ENCODE results near the gene SERPINA7. TPM values are rescaled to one million over a fixed set of nuclear protein-coding genes. Genes with fewer than 3 reads are reported as not detected.
"Not testable (repeated sequence)": the region's sequence is repeated elsewhere in the genome, so short reads cannot be mapped to it uniquely, and the experiment has no call there.

The SERPINA7 gene
- not detected for total RNA-seq

- FAIRE-seq, result no peak
- DNase-seq (ENCODE audit: low spot score in 2 of 2), result no peak
These were observed at the start of gene SERPINA7 for GRCh38 chrX:106038625-106039024. Gene SERPINA7, minus strand, starts transcription at chrX:106038727. Its CDS starts 1,669 bp downstream, at chrX:106037058.

DNA sequence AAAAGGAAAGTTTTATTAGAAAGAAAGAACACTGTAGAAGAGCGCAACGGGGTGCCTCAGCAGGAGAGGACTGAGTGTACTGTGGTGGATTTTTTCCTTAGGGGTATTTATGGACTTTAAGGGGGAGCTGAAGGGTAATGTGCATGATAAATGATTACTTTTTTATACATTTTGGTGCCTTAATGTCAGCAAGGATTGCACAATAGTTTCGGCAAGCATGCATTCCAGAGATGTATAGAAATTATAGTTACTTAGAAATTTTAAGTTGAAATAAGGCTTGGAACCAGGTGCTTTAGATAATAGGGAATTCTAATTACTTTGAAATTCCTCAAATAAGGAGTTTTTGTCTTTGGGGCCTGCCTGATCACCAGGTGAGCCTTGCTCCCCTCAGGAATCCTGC, 30.5 kb upstream of the SERPINA7 start:
- DNase-seq (ENCODE audit: low spot score in 2 of 2) (no peak), FAIRE-seq (no peak)

DNA sequence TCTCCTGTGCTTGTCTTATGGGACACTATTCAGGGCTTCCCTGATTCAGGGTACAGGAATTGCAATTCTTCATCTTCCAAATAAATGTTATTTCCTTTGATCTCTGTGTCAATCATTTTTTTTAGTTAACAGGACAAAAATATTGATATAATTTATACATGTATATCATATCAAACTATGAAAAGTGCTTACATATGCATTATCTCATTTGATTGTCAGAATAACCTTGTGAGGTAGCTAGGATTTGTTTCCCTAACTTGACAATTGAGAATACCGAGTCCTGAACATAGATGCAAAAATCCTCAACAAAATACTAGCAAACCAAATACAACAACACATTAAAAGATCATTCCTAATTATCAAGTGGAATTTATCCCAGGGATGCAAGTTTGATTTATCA, 11.5 kb upstream of the SERPINA7 start:
- no peak for FAIRE-seq

DNA sequence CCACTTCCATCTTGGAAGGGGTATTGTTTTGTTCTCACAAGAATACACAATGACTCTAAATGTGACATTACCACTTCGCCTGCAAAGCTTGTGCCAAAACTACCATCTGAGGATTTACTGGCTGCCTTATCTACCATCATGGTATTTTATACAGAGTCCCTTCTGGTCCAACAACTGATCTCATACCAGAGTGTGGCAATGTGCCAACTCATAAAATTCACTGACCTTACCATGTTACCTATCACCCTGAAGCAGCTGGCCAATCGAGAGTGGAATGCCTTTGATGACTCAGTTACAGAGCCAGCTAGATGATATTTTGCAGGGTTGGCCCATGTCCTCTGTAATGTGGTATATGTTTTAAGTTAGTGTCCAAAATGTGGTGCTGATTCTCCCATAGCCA, 3.8 kb upstream of the SERPINA7 start:
- no peak for FAIRE-seq
- DNase-seq (ENCODE audit: low spot score in 2 of 2), result no peak

More for the DNA sequence above, 11.5 kb upstream of the SERPINA7 start:
- no peak for DNase-seq (ENCODE audit: low spot score in 2 of 2)

- no peak for DNase-seq (ENCODE audit: low spot score in 2 of 2)
- FAIRE-seq, result no peak
These were observed 2.3 kb upstream of the SERPINA7 start for GRCh38 chrX:106040861-106041260.

DNA sequence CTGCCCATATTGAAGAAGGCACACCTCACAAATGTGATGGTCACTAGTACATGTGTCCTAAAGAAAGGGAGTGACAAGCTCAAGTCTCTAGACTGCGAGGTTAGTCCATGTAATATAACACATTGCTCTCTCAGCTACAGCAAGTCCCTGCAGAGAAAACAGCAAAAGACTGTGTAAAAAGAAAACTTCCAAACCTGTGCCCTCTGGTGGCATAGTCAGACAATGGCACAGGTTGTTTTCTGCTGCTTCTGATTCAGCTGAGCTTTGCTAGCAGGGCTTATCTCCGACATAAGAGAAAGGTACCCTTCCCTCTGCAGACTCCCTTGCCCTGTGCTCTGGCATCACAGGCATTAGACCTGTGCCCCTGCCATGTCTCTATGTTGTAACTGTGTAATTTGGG, 1.4 kb upstream of the SERPINA7 start:
- no peak for FAIRE-seq

GRCh38 chrX:106037835-106038473, 573 bp downstream of the SERPINA7 start:
- FAIRE-seq (no peak), DNase-seq (ENCODE audit: low spot score in 2 of 2) (no peak)

More for the DNA sequence above, 1.4 kb upstream of the SERPINA7 start:
- no peak for DNase-seq (ENCODE audit: low spot score in 2 of 2)

DNA sequence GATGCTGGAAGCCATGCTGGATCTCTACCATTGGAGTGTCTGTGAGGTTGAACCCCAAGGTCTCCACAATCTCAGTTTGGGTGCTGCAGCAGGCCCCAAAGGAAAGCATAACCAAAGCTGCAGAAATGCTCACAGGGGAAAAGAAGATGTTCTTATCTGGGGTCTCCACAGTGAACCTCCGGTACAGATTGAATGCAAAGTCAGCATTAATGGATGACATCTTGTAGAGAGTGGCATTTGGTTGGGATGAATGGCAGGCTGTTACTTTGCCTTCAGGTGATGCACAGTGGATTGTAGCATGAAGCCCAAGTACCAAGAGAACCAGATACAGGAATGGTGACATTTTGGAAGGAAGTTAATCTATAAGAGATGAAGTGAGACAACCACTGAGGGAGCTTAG, 1.8 kb downstream of the SERPINA7 start:
- no peak for DNase-seq (ENCODE audit: low spot score in 2 of 2)
- FAIRE-seq, result no peak

DNA sequence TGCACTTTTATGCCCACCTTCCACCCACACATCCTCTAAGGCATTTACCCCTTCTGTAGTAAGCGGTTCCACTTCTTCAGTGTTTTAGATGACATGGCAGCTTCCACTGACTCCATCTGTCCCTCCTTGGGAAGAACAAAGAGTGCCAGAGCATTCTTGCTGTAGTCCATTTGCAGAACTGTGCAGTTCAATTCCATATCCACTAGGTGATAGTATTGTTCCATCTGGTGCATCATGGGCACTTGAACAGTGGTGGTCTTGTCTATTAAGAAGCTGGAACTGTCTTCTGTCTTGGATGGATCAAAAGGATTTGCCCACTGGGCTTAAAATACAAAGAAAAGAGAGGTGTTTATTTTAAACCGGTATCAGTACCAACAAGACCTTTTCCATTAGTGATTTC, 3.5 kb downstream of the SERPINA7 start:
- FAIRE-seq, result no peak
- DNase-seq (ENCODE audit: low spot score in 2 of 2), result no peak

GRCh38 chrX:106023947-106024346, 14.6 kb downstream of the SERPINA7 start:
- DNase-seq (ENCODE audit: low spot score in 2 of 2), result no peak
- FAIRE-seq, result no peak

DNA sequence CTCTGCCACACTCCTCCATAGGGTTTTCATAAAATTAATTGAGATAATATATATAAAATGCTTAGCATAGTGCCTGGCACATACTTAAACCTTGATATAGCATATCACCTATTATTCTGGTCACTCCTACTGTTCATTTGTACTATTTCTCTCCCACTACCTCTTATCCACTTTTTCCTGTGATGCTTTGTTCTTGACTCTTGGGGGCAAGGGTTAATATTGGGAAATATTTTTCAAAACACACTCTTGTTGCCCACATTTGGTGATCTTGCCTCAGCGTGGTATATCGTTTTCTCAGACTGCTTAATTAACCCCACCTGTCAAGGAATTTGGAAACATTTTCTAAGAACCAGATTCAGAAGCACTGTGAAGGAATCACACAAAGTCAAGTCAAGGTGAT, 16.3 kb downstream of the SERPINA7 start:
- no peak for FAIRE-seq

DNA sequence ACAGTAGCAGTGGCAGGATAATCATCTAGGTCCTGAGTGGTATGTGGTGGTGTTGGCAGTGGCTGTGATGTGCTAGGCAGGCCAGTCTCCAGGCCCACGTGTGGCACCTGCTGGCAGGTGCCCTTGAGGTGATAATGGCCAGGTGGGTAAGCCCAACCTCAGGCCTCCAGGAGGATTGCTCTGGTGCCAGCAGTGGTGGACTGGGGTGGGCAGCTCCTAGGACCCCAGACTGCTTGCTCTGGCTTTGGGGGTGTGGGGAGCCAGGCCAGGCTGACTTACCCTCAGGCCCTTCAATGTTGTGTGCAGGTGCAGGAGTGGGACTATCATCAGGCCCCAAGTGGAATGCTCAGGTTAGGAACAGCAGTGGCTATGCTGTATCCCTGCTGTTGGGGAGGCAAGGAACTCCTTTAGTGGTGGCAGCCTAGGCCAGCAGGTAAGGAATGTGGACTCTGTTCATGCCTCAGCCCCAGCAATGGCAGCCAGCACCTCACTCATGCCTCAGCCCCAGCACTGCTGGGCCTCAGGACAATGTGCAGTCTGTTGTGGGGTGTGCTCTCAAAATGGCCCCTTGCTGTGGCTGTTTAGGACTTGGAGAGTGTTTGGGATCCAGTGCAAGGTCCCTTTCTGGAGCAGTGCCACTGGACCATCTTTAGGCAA, 24.3 kb downstream of the SERPINA7 start:
- FAIRE-seq, result no peak
- no peak for DNase-seq (ENCODE audit: low spot score in 2 of 2)

More for the DNA sequence above, 16.3 kb downstream of the SERPINA7 start:
- DNase-seq (ENCODE audit: low spot score in 2 of 2), result no peak

GRCh38 chrX:106009145-106009544, 29.4 kb downstream of the SERPINA7 start:
- FAIRE-seq, result no peak

GRCh38 chrX:106007815-106008214, 30.7 kb downstream of the SERPINA7 start:
- no peak for FAIRE-seq
- no peak for DNase-seq (ENCODE audit: low spot score in 2 of 2)

More at GRCh38 chrX:106009145-106009544, 29.4 kb downstream of the SERPINA7 start:
- DNase-seq (ENCODE audit: low spot score in 2 of 2), result no peak

- DNase-seq (ENCODE audit: low spot score in 2 of 2), result no peak
- FAIRE-seq, result no peak
These were observed 32.8 kb downstream of the SERPINA7 start for GRCh38 chrX:106005684-106006083.

DNA sequence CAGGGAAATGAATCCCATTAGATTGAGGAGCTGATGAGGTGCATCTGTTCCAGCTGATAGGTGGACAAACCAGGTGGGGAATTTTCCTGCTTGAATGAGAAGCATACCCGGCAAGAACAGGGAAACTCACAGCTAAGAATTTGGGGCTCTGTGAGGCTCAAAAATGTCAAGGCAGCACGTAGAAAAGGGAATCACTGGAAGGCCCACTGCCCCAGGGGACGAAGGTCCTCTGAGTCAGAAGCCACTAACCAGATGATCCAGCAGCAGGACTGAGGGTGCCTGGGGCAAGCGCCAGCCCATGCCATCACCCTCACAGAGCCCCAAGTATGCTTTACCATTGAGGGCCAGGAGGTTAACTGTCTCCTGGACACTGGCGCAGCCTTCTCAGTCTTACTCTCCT, 37.9 kb downstream of the SERPINA7 start:
- not testable (repeated sequence) for DNase-seq (ENCODE audit: low spot score in 2 of 2); FAIRE-seq

- no peak for DNase-seq (ENCODE audit: low spot score in 2 of 2)
- FAIRE-seq, result no peak
These were observed 38.3 kb downstream of the SERPINA7 start for GRCh38 chrX:106000203-106000602.

DNA sequence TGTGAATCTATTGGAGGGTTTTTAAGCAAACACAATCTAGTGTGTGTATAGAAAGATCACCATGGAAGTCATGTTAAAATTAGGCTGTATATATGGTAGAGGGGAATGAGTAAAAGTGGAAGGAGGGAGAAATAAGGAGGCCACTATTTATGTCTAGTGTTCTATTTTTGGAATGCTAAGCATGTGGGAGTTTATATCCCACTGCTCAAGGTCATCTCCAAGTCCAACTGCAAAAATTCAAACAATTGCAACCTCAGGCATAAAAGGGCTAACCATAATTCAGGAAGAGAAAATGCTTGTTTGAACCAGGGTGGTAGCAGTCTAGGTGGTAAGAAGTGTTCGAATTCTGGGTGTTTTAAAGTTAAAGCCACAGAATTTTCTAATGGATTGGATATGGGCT, 39.2 kb downstream of the SERPINA7 start:
- FAIRE-seq (no peak), DNase-seq (ENCODE audit: low spot score in 2 of 2) (no peak)

GRCh38 chrX:105988487-105988886, 50.0 kb downstream of the SERPINA7 start:
- not testable (repeated sequence) for FAIRE-seq

More at GRCh38 chrX:105988487-105988886, 50.0 kb downstream of the SERPINA7 start:
- not testable (repeated sequence) for DNase-seq (ENCODE audit: low spot score in 2 of 2)

All from frontal cortex (tissue), 4 donors.